ENCODE measurements around the gene CLINT1.

Gene CLINT1

GRCh38 chr5:157766442-157766841, 92.5 kb downstream of the CLINT1 start:
- no peak overlapping the region for H3K27ac Mint-ChIP-seq
- no peak for DNase-seq
- H3K4me3 Mint-ChIP-seq, result no peak overlapping the region
- no peaks in the 10 kb centered on the region for H3K9me3 Mint-ChIP-seq
- TF ChIP-seq CTCF (IDR thresholded peaks at IDR 0.05), result no peak
- no peaks in the 10 kb centered on the region for H3K36me3 Mint-ChIP-seq (ENCODE audit: low read depth)
- H3K27me3 Mint-ChIP-seq (ENCODE audit: low read depth, poor library complexity), result peaks cover 5% of the 10 kb centered on the region
- no peaks in the 10 kb centered on the region for H3K4me1 Mint-ChIP-seq

- peaks cover 5% of the 10 kb centered on the region for H3K27me3 Mint-ChIP-seq (ENCODE audit: low read depth, poor library complexity)
- H3K4me3 Mint-ChIP-seq, result no peak overlapping the region
- no peaks in the 10 kb centered on the region for H3K36me3 Mint-ChIP-seq (ENCODE audit: low read depth)
Observed at GRCh38 chr5:157764531-157764930, 94.4 kb downstream of the CLINT1 start.

GRCh38 chr5:157761690-157762621, 97.0 kb downstream of the CLINT1 start:
- no peak overlapping the region for H3K4me3 Mint-ChIP-seq
- peaks cover 5% of the 10 kb centered on the region for H3K27me3 Mint-ChIP-seq (ENCODE audit: low read depth, poor library complexity)
- TF ChIP-seq CTCF (IDR thresholded peaks at IDR 0.05), result peak; percentile 75
- H3K9me3 Mint-ChIP-seq, result no peaks in the 10 kb centered on the region
- no peak overlapping the region for H3K27ac Mint-ChIP-seq
- H3K36me3 Mint-ChIP-seq (ENCODE audit: low read depth), result peaks cover 9% of the 10 kb centered on the region
- DNase-seq, result peak; percentile 27
- H3K4me1 Mint-ChIP-seq, result no peaks in the 10 kb centered on the region

More at GRCh38 chr5:157764531-157764930, 94.4 kb downstream of the CLINT1 start:
- TF ChIP-seq CTCF (IDR thresholded peaks at IDR 0.05), result no peak
- no peak for DNase-seq
- no peaks in the 10 kb centered on the region for H3K4me1 Mint-ChIP-seq
- no peaks in the 10 kb centered on the region for H3K9me3 Mint-ChIP-seq
- H3K27ac Mint-ChIP-seq, result no peak overlapping the region

GRCh38 chr5:157758706-157759105, 100.2 kb downstream of the CLINT1 start:
- Mint-ChIP-seq H3K27ac (no peak overlapping the region), H3K9me3 (no peaks in the 10 kb centered on the region), H3K4me1 (no peaks in the 10 kb centered on the region), H3K36me3 (ENCODE audit: low read depth) (peaks cover 28% of the 10 kb centered on the region), H3K4me3 (no peak overlapping the region), H3K27me3 (ENCODE audit: low read depth, poor library complexity) (no peaks in the 10 kb centered on the region)
- DNase-seq, result no peak
- TF ChIP-seq CTCF (IDR thresholded peaks at IDR 0.05), result no peak

GRCh38 chr5:157756122-157756521, 102.8 kb downstream of the CLINT1 start:
- H3K36me3 Mint-ChIP-seq (ENCODE audit: low read depth), result peaks cover 42% of the 10 kb centered on the region
- H3K27me3 Mint-ChIP-seq (ENCODE audit: low read depth, poor library complexity), result no peaks in the 10 kb centered on the region
- no peak overlapping the region for H3K4me3 Mint-ChIP-seq
- no peak overlapping the region for H3K27ac Mint-ChIP-seq
- no peaks in the 10 kb centered on the region for H3K9me3 Mint-ChIP-seq
- TF ChIP-seq CTCF (IDR thresholded peaks at IDR 0.05), result no peak
- DNase-seq, result no peak
- peaks cover 7% of the 10 kb centered on the region for H3K4me1 Mint-ChIP-seq

- H3K27me3 Mint-ChIP-seq (ENCODE audit: low read depth, poor library complexity), result no peaks in the 10 kb centered on the region
- H3K4me1 Mint-ChIP-seq, result peaks cover 21% of the 10 kb centered on the region
- H3K27ac Mint-ChIP-seq, result no peak overlapping the region
- no peaks in the 10 kb centered on the region for H3K9me3 Mint-ChIP-seq
- H3K4me3 Mint-ChIP-seq, result no peak overlapping the region
- DNase-seq, result no peak
- no peak for TF ChIP-seq CTCF (IDR thresholded peaks at IDR 0.05)
- peaks cover 24% of the 10 kb centered on the region for H3K36me3 Mint-ChIP-seq (ENCODE audit: low read depth)
Observed at GRCh38 chr5:157750320-157750719, 108.6 kb downstream of the CLINT1 start.
